Dedifferentiated amniotic fluid mesenchymal stem cell (primary cell): ENCODE data around the gene RPS3A.
A peak's percentile ranks its signal among the peaks of the same experiment; 100 is the strongest.
"Not testable (repeated sequence)": the region's sequence is repeated elsewhere in the genome, so short reads cannot be mapped to it uniquely, and the experiment has no call there.

Source experiments
- DNase-seq: peaks from one replicate; pipeline ENCODE4 v3.0.0-alpha.2; 2016; ENCODE audit errors: extremely low spot score

The RPS3A gene

DNA sequence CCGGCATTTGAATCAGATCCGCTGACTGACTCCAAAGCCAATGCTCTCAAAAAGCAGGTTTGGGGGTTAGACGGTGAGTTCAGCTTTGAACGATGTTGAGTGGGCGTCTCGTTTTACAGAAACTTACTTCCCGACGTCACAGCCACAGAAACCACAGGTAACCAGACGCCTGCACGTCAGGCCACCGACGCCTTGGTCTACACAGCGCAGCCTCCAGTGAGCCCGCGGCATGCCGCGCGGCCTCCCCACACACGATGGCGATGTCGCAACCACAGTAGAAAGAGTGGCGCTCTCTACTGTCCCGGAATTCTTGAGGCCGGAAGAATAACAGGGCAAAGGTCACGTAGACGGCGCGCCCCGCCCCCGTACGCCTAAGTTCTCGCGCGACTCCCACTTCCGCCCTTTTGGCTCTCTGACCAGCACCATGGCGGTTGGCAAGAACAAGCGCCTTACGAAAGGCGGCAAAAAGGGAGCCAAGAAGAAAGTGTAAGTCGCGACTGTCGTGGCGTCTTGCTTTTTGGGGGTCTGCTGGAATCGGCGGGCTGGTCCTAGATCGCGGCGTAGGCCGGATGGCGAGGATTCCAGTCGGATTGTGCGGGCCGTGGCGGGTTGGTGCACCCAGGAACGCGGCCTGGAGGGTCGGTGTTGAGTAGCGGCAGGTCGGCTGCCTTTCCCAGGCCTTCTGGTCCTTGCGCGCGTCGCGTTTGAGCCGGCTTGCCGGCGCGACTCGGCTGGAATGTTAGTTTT lies at the start of gene RPS3A:
Gene RPS3A, plus strand, starts transcription at position 400 of the 747 bp plus-strand sequence. Its CDS starts 25 bp downstream, at position 425.
- peak; percentile 97 for DNase-seq

- no peak for DNase-seq
Observed at GRCh38 chr4:151052785-151053184, 46.6 kb upstream of the RPS3A start.

GRCh38 chr4:151055539-151055938 lies 43.9 kb upstream of the RPS3A start:
- DNase-seq: no peak

DNA sequence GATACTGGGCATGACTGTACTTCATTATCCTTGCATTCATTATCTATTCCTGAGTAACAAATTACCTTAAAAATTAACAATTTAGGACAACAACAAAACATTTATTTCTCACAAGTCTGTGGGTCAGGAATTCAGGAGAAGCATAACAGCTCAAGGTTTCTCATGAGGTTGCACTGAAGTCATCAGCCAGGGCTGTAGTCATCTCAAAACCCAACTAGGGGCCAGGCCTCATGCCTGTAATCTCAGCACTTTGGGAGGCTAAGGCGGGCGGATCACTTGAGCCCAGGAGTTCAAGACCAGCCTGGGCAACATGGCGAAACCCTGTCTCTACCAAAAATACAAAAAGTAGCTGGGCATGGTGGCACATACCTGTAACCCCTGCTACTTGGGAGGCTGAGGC lies 36.3 kb upstream of the RPS3A start:
- not testable (repeated sequence) for DNase-seq

DNA sequence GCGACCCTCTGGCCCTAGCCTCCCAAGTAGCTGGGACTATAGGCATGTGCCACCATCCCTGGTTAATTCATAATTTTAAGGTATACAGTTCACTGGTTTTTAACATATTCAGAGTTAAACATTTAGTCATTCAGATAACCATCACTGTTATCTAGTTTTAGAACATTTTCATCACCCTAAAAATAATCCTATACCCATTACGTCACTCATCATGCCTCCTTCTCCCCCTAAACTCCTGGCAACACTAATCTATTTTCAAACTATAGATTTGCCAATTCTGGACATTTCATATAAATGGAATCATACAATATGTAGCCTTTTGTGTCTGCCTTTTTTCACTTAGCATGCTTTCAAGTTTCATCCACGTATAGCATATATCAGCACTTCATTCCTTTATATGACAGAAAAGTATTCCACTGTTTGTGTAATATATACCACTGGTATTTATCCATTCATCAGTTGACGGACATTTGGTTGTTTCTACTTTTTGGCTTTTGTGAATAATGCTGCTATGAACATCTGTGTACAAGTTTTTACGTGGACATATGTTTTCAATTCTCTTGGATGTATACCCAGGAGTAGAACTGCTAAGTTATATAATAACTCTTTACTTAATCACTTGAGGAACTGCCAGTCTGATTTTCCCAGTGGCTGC lies 32.0 kb upstream of the RPS3A start:
- no peak for DNase-seq

GRCh38 chr4:151074416-151074916 lies 25.0 kb upstream of the RPS3A start:
- no peak for DNase-seq

GRCh38 chr4:151077978-151078377 lies 21.4 kb upstream of the RPS3A start:
- DNase-seq: not testable (repeated sequence)

DNA sequence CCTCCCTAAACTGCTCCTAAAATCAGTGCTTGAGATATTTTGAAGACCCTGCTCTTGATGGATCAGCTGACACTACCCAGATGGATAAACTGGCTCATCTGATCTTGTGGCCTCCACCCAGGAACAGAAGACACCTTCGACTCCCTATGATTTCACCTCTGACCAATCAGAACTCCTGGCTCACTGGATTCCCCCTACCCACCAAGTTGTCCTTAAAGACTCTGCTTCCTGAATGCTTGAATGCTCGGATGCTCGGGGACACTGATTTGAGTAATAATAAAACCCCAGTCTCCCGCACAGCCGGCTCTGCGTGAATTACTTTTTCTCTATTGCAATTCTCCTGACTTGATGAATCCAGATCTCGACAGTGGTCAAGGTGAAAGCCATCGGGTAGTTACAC lies 12.0 kb upstream of the RPS3A start:
- no peak for DNase-seq

GRCh38 chr4:151091047-151091446 lies 8.4 kb upstream of the RPS3A start:
- DNase-seq: no peak

DNA sequence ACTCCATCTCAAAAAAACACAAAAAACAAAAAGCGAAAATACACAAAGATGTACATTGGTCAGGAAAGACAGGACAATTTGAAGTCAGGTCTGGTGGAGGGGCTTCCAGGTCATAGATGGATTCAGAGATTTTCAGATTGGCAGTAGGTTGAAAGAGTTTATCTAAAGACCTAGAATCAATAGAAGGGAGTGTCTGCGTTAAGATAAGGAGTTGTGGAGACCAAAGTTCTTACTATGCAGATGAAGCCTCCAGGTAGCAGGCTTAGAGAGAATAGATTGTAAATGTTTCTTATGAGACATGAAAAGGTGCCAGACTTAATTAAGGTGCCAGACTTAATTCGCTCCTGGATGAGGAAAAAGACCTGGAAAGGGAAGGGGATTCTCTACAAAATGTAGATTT lies 6.9 kb upstream of the RPS3A start:
- no peak for DNase-seq

GRCh38 chr4:151093203-151093602 lies 6.2 kb upstream of the RPS3A start:
- DNase-seq: no peak

GRCh38 chr4:151094290-151094751 lies 5.1 kb upstream of the RPS3A start:
- DNase-seq: no peak

DNA sequence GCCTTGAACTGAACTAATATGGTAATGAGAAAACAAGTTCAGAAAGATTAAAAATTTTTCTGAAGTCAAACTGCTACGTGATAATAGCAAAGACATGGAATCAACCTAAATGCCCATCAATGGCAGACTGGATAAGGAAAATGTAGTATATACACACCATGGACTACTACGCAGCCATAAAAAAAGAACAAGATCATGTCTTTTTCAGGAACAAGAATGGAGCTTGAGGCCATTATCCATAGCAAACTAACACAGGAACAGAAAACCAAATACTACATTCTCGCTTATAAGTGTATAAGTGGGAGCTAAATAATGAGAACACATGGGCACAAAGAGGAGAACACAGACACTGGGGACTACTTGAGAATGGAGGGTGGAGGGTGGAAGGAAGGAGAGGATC lies 4.3 kb upstream of the RPS3A start:
- DNase-seq: no peak

DNA sequence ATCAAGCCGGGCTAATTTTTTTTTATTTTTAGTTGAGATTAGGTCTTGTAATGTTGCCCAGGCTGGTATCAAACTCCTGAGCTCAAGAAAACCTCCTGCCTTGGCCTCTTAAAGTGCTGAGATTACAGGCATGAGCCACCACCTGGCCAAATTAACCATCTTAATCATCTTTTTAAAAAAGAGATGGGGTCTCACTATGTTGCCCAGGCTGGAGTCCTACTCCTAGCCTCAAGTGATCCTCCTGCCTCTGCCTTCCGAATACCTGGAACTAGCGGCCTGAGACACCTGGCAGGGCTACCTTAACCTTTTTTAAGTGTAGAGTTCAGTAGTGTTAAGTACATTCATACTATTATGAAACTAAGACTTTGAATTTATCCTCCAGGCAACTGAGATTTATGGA lies 1.7 kb upstream of the RPS3A start:
- DNase-seq: no peak

DNA sequence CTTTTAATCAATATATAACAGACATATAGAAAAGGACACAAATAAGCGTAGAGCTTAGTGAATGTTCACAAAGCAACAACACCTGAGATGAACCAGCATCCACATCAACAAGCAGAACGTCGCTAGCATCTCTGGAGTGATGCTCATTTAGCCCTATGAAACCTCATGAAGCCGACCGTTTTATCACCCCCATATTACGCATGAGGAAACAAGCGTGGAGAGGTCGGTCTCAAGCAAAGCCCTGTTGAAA lies 524 bp upstream of the RPS3A start:
- no peak for DNase-seq

DNA sequence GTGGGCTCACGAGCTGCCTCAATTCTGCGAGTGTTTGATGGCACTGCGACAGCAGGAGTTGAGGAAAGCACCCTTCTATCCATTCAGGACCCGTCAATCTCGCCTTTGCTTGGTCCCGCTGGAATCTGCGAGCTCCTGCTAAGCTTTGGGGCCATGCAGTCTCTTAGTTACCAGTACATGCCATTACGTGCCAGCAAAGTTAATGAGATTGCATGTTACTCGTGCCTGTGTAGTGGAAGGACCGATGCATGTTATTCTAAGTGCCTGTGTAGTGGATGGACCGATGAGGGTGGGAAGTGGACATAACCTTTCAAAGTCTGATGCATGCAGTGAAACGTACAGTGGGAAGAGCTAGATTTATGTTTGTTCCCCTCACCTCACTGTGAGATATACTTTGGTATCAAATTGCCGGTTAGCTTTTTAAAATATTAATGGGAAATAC lies 569 bp downstream of the RPS3A start:
- DNase-seq: peak; percentile 33

DNA sequence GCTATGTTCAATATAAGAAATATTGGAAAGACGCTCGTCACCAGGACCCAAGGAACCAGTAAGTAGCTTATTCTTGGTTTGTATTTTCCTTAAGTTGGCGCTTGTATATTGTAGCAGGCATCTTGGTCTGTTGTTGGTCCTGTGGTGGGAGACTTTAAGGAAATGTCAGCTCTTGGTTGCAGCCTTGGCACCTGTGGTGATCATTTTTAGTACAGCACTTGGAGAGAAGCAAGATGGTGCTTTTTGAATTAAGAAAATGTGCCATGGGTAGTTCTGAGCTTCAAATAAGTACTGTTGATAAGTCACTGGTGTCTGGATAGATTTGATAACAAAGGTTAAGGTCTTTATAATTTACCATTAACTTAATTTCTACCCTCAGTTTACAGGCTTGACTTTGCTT lies 1.1 kb downstream of the RPS3A start:
- DNase-seq: no peak

DNA sequence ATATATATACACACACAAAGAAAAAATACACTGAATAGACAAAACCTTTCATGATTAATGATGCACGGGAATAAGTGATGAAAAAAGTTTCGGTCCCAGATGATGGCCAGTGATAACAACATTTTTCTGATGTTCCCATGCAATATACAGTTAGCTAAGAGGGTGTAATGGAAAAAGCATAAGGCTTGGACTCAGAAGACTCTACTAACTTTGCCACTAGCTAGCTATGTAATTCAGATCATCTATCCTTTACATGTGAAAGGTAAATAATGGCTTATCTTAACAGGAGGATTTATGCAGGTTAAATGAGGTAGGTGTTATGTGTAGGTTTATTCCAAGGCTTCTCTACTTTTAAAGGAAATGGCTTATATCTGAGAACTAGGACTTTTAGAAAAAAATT lies 4.3 kb downstream of the RPS3A start:
- no peak for DNase-seq

DNA sequence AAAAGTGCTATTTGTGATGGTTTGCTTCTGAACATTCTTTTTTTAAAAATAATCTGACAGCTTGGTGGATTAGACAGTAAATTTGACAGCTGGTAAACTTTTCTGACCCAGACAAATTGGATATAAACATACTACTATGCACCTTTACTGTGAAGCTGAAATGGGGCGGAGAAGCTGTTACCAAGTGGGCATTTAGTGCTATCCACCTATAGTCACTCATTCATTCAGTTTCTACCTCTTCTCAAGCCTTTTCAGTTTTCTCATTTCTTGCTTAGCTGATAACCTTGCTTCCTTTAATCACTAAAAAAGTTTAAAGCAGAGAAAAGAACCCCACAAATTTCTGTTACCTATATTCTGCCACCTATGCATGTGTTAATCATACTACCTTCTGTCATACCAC lies 5.2 kb downstream of the RPS3A start:
- no peak for DNase-seq

DNA sequence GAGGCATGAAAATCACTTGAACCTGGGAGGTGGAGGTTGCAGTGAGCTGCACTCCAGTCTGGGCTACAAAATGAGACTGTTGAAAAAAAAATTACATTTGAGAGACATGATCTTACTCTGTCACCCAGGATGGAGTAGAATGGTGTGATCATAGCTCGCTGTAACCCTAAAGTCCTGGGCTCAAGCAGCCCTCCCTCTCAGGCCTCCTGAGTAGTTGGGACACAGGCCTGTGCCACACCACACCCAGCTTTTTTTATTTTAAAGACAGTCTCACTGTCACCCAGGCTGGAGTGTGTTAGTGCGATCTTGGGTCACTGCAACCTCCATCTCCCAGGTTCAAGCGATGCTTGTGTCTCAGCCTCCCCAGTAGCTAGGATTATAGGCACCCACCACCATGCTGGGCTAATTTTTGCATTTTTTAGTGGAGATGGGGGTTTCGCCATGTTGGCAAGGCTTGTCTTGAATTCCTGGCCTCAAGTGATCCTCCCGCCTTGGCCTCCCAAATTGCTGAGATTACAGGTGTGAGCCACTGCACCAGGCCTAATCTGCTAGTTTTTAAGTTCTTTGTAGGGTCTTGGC lies 6.1 kb downstream of the RPS3A start:
- no peak for DNase-seq

DNA sequence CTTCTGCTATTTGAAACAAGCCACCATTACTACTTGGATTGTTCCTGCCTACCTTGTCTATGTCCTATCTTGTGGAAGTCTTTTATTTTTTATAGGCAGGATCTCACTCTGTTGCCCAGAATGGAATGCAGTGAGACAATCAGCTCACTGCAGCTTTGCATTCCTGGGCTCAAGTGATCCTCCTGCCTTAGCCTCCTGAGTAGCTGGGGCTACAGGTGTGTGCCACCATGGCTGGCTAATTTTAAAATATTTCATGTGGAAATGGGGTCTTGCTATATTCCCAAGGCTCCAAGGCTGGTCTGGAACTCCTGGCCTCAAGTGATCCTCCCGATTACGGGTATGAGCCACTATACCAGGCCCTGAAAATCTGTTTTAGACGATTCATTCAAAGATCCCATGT lies 7.6 kb downstream of the RPS3A start:
- DNase-seq: no peak

- no peak for DNase-seq
Observed at GRCh38 chr4:151110236-151110635, 10.8 kb downstream of the RPS3A start.

DNA sequence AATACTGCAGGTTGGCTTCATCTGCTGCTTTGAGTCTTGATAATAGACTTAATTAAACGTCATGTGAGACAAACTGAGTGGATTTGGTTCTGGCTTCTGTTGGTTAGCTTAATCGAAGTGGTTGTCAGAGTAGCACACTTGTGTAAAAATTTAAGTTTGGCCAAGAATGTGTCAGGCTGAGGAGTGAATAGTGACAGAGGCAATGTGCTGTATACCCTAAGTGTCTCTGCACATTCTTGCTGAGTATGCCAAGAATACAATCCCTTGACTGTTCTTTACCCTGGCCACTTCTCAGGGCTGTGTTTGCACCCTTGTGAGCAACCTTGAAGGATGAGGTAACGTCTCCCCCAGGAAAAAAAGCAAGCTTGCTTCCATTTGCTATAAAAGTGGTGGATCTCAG lies 14.9 kb downstream of the RPS3A start:
- no peak for DNase-seq
